HEK293T (cell line): ENCODE measurements around the gene SYNE4.
"Not testable (repeated sequence)": the region's sequence is repeated elsewhere in the genome, so short reads cannot be mapped to it uniquely, and the experiment has no call there.

ENCODE experiments used
- CTCF ChIA-PET: fragments of 350-600 bp; formaldehyde crosslinking; extraction: SDS; loops from one replicate; lab custom pipeline; 2021; ENCODE audit warnings: antibody characterized with exemption, inconsistent platforms; lab: Yijun Ruan, JAX
- POLR2A ChIA-PET: fragments of 350-600 bp; formaldehyde crosslinking; extraction: SDS; loops from one replicate; lab custom pipeline; 2020; ENCODE audit warnings: antibody characterized with exemption, inconsistent platforms; lab: Yijun Ruan, JAX
- DNase-seq: peaks from one replicate; pipeline ENCODE4 v3.0.0; 2012; ENCODE audit warnings: mixed read lengths; ENCODE audit errors: extremely low spot score
- ARNT ChIP-seq: fragments of 450-650 bp; IDR thresholded peaks from 2 replicates; pipeline ENCODE4 v1.6.1; 2017; ENCODE audit warnings: mild to moderate bottlenecking
- BHLHE40 ChIP-seq: fragments of 450-650 bp; IDR thresholded peaks from 2 replicates; pipeline ENCODE4 v1.6.1; 2016; ENCODE audit warnings: mild to moderate bottlenecking, moderate library complexity, borderline replicate concordance
- CTBP1 ChIP-seq: fragments of 450-650 bp; IDR thresholded peaks from 2 replicates; pipeline ENCODE4 v1.6.1; 2016; ENCODE audit warnings: borderline replicate concordance
- ELF4 ChIP-seq: fragments of 450-650 bp; IDR thresholded peaks from 2 replicates; pipeline ENCODE4 v1.6.1; 2017; ENCODE audit warnings: antibody characterized with exemption
- FOXA1 ChIP-seq: fragments of 450-650 bp; IDR thresholded peaks from 2 replicates; pipeline ENCODE4 v1.6.1; 2016; ENCODE audit warnings: mild to moderate bottlenecking
- FOXK2 ChIP-seq: fragments of 450-650 bp; IDR thresholded peaks from 2 replicates; pipeline ENCODE4 v1.6.1; 2016; ENCODE audit warnings: mild to moderate bottlenecking
- FOXM1 ChIP-seq: fragments of 450-650 bp; IDR thresholded peaks from 2 replicates; pipeline ENCODE4 v1.6.1; 2017; ENCODE audit warnings: mild to moderate bottlenecking, borderline replicate concordance
- HDGF ChIP-seq: fragments of 450-650 bp; IDR thresholded peaks from 2 replicates; pipeline ENCODE4 v1.6.1; 2017; ENCODE audit warnings: antibody characterized with exemption, borderline replicate concordance
- L3MBTL2 ChIP-seq: fragments of 450-650 bp; conservative IDR thresholded peaks from 2 replicates; pipeline ENCODE4 v1.6.1; 2016; ENCODE audit warnings: mild to moderate bottlenecking
- LEF1 ChIP-seq: fragments of 450-650 bp; IDR thresholded peaks from 2 replicates; pipeline ENCODE4 v1.6.1; 2017; ENCODE audit warnings: mild to moderate bottlenecking, borderline replicate concordance
- NFRKB ChIP-seq: fragments of 450-650 bp; IDR thresholded peaks from 2 replicates; pipeline ENCODE4 v1.6.1; 2016; ENCODE audit warnings: mild to moderate bottlenecking, moderate library complexity
- PKNOX1 ChIP-seq: fragments of 450-650 bp; IDR thresholded peaks from 2 replicates; pipeline ENCODE4 v1.6.1; 2016
- SP1 ChIP-seq: fragments of 450-650 bp; IDR thresholded peaks from 2 replicates; pipeline ENCODE4 v1.6.1; 2017
- SUZ12 ChIP-seq: fragments of 450-650 bp; IDR thresholded peaks from 2 replicates; pipeline ENCODE4 v1.6.1; 2016; ENCODE audit warnings: mild to moderate bottlenecking
- TARDBP ChIP-seq: fragments of 450-650 bp; IDR thresholded peaks from 2 replicates; pipeline ENCODE4 v1.6.1; 2016
- ZNF384 ChIP-seq: fragments of 450-650 bp; IDR thresholded peaks from 2 replicates; pipeline ENCODE4 v1.6.1; 2016

Gene SYNE4

DNA sequence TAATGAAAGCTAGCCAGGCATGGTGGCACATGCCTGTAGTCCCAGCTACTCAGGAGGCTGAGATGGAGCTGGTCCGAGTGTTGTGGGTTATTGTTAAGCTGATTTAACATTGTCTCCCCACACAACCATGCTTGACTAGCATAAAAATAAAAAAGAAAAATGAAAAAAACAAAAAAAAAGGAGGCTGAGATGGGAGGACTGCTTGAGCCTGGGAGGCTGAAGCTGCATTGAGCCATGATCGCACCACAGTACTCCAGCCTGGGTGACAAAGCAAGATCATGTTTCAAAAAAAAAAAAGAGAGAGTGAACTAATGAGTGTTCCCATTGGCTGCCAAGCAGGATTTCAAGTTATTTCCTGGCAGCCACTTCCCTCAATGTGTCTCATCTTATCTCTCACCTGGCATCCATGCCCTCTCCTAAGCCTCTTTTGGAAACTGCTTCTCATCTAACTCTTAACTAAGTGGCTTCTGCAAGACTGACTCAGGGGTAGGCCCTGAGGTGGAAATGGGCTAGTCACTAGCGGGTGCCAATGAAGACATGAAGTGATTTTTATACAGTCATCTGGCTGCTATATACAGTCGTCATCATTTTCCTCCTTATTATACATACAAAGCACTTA, 40.6 kb upstream of the SYNE4 start:
- TF ChIP-seq CTBP1, result no peak
- no peak for TF ChIP-seq TARDBP
- no peak for TF ChIP-seq SP1
- TF ChIP-seq ZNF384, result no peak
- no peak for TF ChIP-seq PKNOX1
- TF ChIP-seq NFRKB, result no peak
- TF ChIP-seq FOXM1, result no peak
- TF ChIP-seq FOXK2, result no peak
- no peak for TF ChIP-seq ARNT
- TF ChIP-seq L3MBTL2, result no peak
- no peak for TF ChIP-seq ELF4
- TF ChIP-seq LEF1, result no peak
- no peak for TF ChIP-seq FOXA1
- CTCF ChIA-PET, result no interaction called here
- POLR2A ChIA-PET, result no interaction called here
- no peak for DNase-seq

GRCh38 chr19:36047835-36048234, 39.2 kb upstream of the SYNE4 start:
- POLR2A ChIA-PET, result no interaction called here
- DNase-seq, result no peak
- TF ChIP-seq PKNOX1, result no peak
- CTCF ChIA-PET, result no interaction called here

GRCh38 chr19:36046443-36047050, 37.9 kb upstream of the SYNE4 start:
- no peak for DNase-seq
- TF ChIP-seq FOXA1, result no peak
- TF ChIP-seq FOXM1, result no peak
- no peak for TF ChIP-seq CTBP1
- TF ChIP-seq LEF1, result no peak
- TF ChIP-seq L3MBTL2, result no peak
- no peak for TF ChIP-seq ELF4
- no peak for TF ChIP-seq FOXK2
- CTCF ChIA-PET, result no interaction called here
- POLR2A ChIA-PET, result no interaction called here

GRCh38 chr19:36043952-36044351, 35.3 kb upstream of the SYNE4 start:
- POLR2A ChIA-PET, result interaction anchor here (1.7 kb wide), 1 partner anchor 10 kb away, joined by 6 read pairs; the partner anchor contains the start of gene THAP8
- CTCF ChIA-PET, result no interaction called here
- DNase-seq, result no peak
- TF ChIP-seq NFRKB (no peak), L3MBTL2 (no peak), ELF4 (no peak), SP1 (no peak), ARNT (no peak), FOXM1 (no peak), HDGF (no peak), SUZ12 (no peak), FOXK2 (no peak), TARDBP (no peak), FOXA1 (no peak), ZNF384 (no peak), LEF1 (no peak)

DNA sequence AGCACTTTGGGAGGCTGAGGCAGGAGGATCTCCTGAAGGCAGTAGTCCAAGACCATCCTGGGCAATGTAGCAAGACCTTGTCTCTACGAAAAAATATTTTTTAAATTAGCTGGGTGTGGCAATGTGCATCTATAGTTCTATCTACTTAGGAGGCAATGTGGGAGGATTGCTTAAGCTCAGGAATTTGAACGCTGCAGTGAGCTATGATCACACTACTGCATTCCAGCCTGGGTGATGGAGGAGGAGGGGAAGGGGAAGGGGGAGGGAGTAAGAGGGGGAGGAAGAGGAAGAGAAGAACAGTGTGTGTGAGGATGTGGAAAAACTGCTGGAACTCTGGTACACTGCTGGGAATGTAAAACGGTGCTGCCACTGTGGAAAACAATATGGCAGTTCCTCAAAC, 33.2 kb upstream of the SYNE4 start:
- no peak for DNase-seq
- CTCF ChIA-PET, result no interaction called here
- POLR2A ChIA-PET, result no interaction called here
- TF ChIP-seq BHLHE40 (no peak), SP1 (no peak), FOXA1 (no peak), ARNT (no peak), PKNOX1 (no peak), FOXK2 (no peak), ELF4 (no peak), FOXM1 (no peak), NFRKB (no peak)

DNA sequence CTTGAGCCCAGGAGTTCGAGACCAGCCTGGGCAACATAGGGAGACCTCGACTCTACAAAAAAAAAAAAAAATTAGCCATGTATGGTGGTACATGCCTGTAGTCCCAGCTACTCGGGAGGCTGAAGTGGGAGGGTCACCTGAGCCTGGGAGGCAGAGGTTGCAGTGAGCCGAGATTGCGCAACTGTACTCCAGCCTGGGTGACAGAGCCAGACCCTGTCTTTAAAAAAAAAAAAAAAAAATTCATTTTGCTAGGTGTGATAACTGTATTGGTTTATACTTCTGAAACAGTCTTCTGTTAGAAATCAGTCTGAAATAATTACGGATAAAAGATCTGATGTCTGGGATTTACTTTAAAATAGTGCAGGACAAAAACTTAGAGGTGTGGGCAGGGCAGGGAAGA, 32.5 kb upstream of the SYNE4 start:
- CTCF ChIA-PET, DNase-seq: not testable (repeated sequence)
- POLR2A ChIA-PET, result interaction anchor here (0.7 kb wide), 1 partner anchor 12 kb away, joined by 3 read pairs; the partner anchor contains the start of gene THAP8

- POLR2A ChIA-PET, result interaction anchor here (0.7 kb wide), 1 partner anchor 13 kb away, joined by 3 read pairs; the partner anchor contains the start of gene THAP8
- TF ChIP-seq LEF1, result no peak
- no peak for TF ChIP-seq ELF4
- no peak for TF ChIP-seq FOXK2
- CTCF ChIA-PET, result no interaction called here
Observed at GRCh38 chr19:36040495-36040894, 31.9 kb upstream of the SYNE4 start.

More at GRCh38 chr19:36040495-36040894, 31.9 kb upstream of the SYNE4 start:
- DNase-seq, result no peak
